Measurements from ENCODE around the gene PRPF8.
A peak's percentile ranks its signal among the peaks of the same experiment; 100 is the strongest.
"Not testable (repeated sequence)": the region's sequence is repeated elsewhere in the genome, so short reads cannot be mapped to it uniquely, and the experiment has no call there.

Gene PRPF8

DNA sequence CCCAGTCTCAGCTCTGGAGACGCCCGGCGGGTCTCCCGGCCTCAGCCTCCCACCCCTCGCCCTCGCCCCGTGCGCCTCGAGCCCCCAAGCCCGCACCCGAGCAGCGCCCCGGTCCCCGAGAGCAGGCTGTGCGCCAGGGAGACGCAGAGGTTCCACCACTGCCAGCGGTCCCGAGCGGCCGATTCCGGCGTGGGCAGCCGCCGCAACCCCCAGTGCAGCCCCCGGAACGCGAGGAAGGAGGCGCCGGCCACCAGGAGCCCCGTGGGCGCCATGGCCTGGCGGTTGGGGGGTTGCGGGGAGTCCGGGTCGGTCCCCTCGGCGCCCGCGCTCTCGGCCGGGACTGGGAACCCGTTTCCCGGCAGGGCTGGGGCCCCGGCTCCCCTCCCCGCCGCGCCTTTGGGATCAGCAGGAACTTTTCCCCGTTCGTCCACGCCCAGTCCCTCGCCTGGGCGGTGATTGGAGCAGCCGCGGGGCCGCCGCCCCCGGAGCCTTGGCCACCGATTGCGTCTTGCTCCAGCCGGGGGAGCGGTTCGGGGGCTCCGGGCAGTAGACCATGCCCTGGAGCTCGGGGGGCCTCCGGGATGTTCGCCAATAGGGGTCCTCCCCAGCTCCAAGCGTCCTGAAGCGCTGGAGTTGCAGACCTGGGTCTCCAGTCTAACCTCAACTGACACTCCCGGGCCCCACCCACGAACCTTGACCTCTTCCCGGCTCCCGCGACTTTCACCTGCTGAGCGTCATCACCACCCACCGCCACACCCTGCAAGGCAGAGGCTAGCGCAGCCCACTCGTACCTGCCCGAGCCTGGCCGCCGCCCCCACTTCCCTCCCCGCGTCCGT is 25.5 kb upstream of the PRPF8 start, which contains the start of gene TLCD2:
Gene TLCD2, minus strand, starts transcription at position 407 of the 836 bp plus-strand sequence. Its CDS starts 135 bp downstream, at position 272.
- Mint-ChIP-seq H3K27me3 (peaks cover 73% of the 10 kb centered on the region), H3K9me3 (no peaks in the 10 kb centered on the region), H3K4me1 (peaks cover 31% of the 10 kb centered on the region), H3K27ac (peak within 1 kb of the TSS; percentile 52 to 74), H3K4me3 (peak within 1 kb of the TSS; percentile 72 to 77)
- DNase-seq (no peak), ATAC-seq (peak; percentile 57)

- Mint-ChIP-seq H3K4me1 (peaks cover 23% of the 10 kb centered on the region), H3K27ac (no peak overlapping the region), H3K4me3 (peak overlapping the region; percentile 45 to 63), H3K27me3 (peaks cover 73% of the 10 kb centered on the region), H3K9me3 (no peaks in the 10 kb centered on the region)
- DNase-seq: no peak
- no peak for ATAC-seq
These were observed 24.8 kb upstream of the PRPF8 start for GRCh38 chr17:1709403-1709951.

- ATAC-seq, H3K9me3 Mint-ChIP-seq, H3K27ac Mint-ChIP-seq, DNase-seq: not testable (repeated sequence)
- peaks cover 17% of the 10 kb centered on the region for H3K4me1 Mint-ChIP-seq
- H3K4me3 Mint-ChIP-seq: peak overlapping the region; percentile 55 to 63
- peaks cover 66% of the 10 kb centered on the region for H3K27me3 Mint-ChIP-seq
These were observed 24.2 kb upstream of the PRPF8 start for GRCh38 chr17:1708791-1709346.

DNA sequence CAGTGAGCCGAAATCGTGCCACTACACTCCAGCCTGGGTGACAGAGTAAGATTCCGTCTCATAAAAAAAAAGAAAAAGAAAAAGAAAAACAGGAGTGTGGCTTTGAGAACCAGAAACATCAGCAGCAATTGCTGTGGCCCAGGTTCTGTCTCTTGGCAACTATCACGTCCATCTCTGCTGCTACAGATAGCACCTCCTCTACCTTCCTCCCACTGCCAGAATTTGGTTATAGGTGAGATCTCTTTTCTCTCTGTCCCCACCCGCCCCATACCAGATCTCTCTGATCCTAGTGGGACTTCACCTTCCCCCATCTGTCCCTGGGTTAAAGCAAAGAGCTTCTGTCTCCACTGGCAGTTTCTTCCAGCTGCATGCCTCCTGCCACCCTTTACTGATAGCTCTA is 22.4 kb upstream of the PRPF8 start:
- DNase-seq (no peak), ATAC-seq (no peak)
- H3K27ac Mint-ChIP-seq: peak overlapping the region in 1 of 2 donors; percentile 43
- no peaks in the 10 kb centered on the region for H3K9me3 Mint-ChIP-seq
- peaks cover 9% of the 10 kb centered on the region for H3K4me1 Mint-ChIP-seq
- no peak overlapping the region for H3K4me3 Mint-ChIP-seq
- H3K27me3 Mint-ChIP-seq: peaks cover 64% of the 10 kb centered on the region

DNA sequence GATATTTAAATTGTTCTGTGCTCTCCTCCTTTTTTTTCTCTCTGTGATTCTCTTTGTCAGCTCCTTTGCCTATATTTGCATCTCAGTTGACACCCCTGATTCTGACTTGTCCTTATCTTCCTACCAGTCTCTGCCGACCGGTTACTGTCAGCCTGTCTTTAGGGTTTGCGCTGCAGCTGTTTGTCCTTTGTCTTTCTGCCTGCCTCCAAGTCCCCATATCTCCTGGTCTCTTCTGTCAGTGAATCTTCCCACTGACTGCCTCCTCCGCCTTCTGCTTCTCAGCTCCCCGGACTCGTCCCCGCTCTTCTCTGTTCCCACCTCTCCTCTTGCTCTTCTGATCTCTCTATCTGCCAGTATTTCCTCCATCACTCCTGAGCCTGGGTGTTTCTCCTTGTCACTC is 20.3 kb upstream of the PRPF8 start:
- no peak overlapping the region for H3K27ac Mint-ChIP-seq
- ATAC-seq (no peak), DNase-seq (no peak)
- H3K4me1 Mint-ChIP-seq: no peaks in the 10 kb centered on the region
- H3K27me3 Mint-ChIP-seq: peaks cover 45% of the 10 kb centered on the region
- no peak overlapping the region for H3K4me3 Mint-ChIP-seq
- no peaks in the 10 kb centered on the region for H3K9me3 Mint-ChIP-seq

DNA sequence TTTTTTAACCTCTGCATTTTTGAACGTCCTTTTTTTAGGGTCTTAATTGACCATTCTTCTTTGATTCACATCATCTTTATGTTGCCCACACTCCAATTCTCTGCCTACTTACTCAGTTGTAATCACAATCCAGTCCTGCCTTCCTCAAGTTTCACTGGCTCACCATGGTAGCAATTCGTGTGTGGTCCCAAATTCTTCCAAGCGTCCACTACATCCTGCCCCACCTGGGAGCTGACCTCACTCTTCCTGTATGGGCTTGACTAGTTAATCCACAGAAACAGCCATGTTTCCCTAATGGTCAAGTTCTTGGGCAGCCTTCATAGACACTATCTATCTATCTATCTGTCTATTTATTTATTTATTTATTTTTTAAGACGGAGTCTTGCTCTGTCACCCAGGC is 18.4 kb upstream of the PRPF8 start:
- no peak for DNase-seq
- H3K27ac Mint-ChIP-seq: no peak overlapping the region
- no peaks in the 10 kb centered on the region for H3K9me3 Mint-ChIP-seq

DNA sequence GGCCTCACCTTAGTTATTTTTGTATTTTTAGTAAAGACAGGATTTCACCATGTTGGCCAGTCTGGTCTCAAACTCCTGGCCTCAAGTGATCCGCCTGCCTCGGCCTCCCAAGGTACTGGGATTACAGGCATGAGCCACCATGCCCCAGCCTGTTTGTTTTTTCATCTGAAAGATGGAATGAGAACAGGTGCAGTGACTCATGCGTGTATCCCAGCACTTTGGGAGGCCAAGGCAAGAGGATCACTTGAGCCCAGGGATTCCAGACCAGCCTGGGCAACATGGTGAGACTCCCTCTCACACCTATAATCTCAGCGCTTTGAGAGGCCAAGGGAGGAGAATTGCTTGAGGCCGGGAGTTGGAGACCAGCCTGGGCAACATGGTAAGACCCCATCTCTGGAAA is 15.2 kb upstream of the PRPF8 start:
- not testable (repeated sequence) for ATAC-seq, DNase-seq, H3K4me1 Mint-ChIP-seq, H3K27ac Mint-ChIP-seq, H3K9me3 Mint-ChIP-seq, H3K4me3 Mint-ChIP-seq
- peaks cover 11% of the 10 kb centered on the region for H3K27me3 Mint-ChIP-seq

More for the DNA sequence above, 18.4 kb upstream of the PRPF8 start:
- Mint-ChIP-seq H3K4me3 (no peak overlapping the region), H3K4me1 (no peaks in the 10 kb centered on the region), H3K27me3 (peaks cover 36% of the 10 kb centered on the region)
- no peak for ATAC-seq

DNA sequence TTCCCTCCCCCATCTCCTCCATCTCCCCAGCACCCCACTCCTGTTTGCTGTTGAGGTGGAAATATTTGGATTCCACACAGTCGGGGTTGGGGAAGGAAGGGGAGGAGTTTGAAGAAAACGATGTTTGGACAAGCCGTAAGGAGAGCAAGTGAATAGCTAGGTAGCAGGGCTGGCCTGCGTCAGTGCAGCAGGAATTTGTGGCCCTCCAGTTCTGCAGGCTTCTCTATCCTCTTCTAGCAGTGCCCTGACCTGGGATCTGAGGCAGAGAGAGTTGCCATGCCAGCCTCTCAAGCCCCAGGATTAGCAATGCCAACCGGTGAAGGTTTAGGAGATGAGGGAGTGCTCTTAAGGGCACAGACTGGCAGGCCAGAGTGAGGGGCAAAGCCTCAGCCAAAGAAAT is 13.0 kb upstream of the PRPF8 start:
- H3K4me3 Mint-ChIP-seq: no peak overlapping the region
- H3K4me1 Mint-ChIP-seq: no peaks in the 10 kb centered on the region
- H3K27me3 Mint-ChIP-seq: peaks cover under 1% of the 10 kb centered on the region
- H3K9me3 Mint-ChIP-seq: no peaks in the 10 kb centered on the region
- DNase-seq (no peak), ATAC-seq (no peak)
- H3K27ac Mint-ChIP-seq: no peak overlapping the region

GRCh38 chr17:1695365-1695764 is 10.7 kb upstream of the PRPF8 start:
- Mint-ChIP-seq H3K4me3 (no peak overlapping the region), H3K9me3 (no peaks in the 10 kb centered on the region), H3K27me3 (no peaks in the 10 kb centered on the region), H3K4me1 (no peaks in the 10 kb centered on the region), H3K27ac (no peak overlapping the region)
- ATAC-seq (no peak), DNase-seq (no peak)

GRCh38 chr17:1693339-1693738 is 8.7 kb upstream of the PRPF8 start:
- Mint-ChIP-seq H3K9me3 (no peaks in the 10 kb centered on the region), H3K4me1 (no peaks in the 10 kb centered on the region), H3K27me3 (no peaks in the 10 kb centered on the region), H3K4me3 (no peak overlapping the region), H3K27ac (no peak overlapping the region)
- ATAC-seq (no peak), DNase-seq (no peak)

- Mint-ChIP-seq H3K27ac (no peak overlapping the region), H3K27me3 (no peaks in the 10 kb centered on the region), H3K9me3 (no peaks in the 10 kb centered on the region), H3K4me3 (no peak overlapping the region), H3K4me1 (no peaks in the 10 kb centered on the region)
- ATAC-seq: no peak
- DNase-seq: no peak
These were observed 6.0 kb upstream of the PRPF8 start for GRCh38 chr17:1690544-1691221.

DNA sequence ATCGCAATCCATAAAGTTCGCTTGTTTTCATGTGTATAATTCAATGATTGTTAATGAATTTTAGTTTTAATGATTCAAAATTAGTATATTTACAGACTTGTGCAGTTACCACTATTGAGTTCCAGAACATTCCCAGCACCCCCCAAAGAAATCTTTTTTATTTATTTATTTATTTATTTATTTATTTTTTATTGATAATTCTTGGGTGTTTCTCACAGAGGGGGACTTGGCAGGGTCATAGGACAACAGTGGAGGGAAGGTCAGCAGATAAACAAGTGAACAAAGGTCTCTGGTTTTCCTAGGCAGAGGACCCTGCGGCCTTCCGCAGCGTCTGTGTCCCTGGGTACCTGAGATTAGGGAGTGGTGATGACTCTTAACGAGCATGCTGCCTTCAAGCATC is 3.7 kb upstream of the PRPF8 start:
- H3K9me3 Mint-ChIP-seq, H3K4me3 Mint-ChIP-seq, H3K27ac Mint-ChIP-seq, H3K27me3 Mint-ChIP-seq, ATAC-seq, DNase-seq: not testable (repeated sequence)
- H3K4me1 Mint-ChIP-seq: peaks cover 19% of the 10 kb centered on the region

GRCh38 chr17:1686086-1686485 is 1.4 kb upstream of the PRPF8 start:
- Mint-ChIP-seq H3K9me3 (no peaks in the 10 kb centered on the region), H3K27ac (no peak overlapping the region), H3K27me3 (no peaks in the 10 kb centered on the region), H3K4me3 (peak overlapping the region in 1 of 2 donors; percentile 1), H3K4me1 (peaks cover 38% of the 10 kb centered on the region)
- no peak for ATAC-seq
- no peak for DNase-seq

DNA sequence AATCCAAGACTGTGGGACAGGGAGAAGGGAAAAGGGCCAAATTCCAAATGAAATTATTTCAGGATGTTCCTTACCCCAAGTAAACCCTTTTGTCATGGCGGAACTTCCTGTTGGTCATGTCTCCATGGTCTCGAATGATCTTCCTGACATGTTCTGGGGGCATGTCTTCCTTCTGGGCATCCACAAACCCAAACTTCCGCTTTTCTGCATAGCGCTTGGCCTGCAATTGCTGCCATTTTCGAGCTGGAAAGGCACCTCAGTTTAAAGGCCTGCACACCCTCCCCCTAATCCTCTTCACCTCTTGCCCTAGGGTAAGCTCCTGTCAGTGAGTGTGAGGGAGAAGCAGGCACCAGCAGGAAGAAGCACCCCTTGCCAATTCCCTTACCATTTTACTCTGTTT is 1.2 kb downstream of the PRPF8 start:
- DNase-seq: no peak
- H3K27me3 Mint-ChIP-seq: no peaks in the 10 kb centered on the region
- H3K27ac Mint-ChIP-seq: peak overlapping the region; percentile 97 to 100
- no peaks in the 10 kb centered on the region for H3K9me3 Mint-ChIP-seq
- H3K4me1 Mint-ChIP-seq: peaks cover 38% of the 10 kb centered on the region
- H3K4me3 Mint-ChIP-seq: peak overlapping the region; percentile 99 to 100
- ATAC-seq: no peak

GRCh38 chr17:1676401-1676800 is 8.3 kb downstream of the PRPF8 start:
- H3K9me3 Mint-ChIP-seq: no peaks in the 10 kb centered on the region
- H3K4me1 Mint-ChIP-seq: no peaks in the 10 kb centered on the region
- no peak overlapping the region for H3K4me3 Mint-ChIP-seq
- no peak for DNase-seq
- ATAC-seq: no peak
- no peak overlapping the region for H3K27ac Mint-ChIP-seq
- H3K27me3 Mint-ChIP-seq: no peaks in the 10 kb centered on the region
